K562 (cell line): ENCODE measurements around the gene TMEM43. TPM values are rescaled to one million over a fixed set of nuclear protein-coding genes. Genes with fewer than 3 reads are reported as not detected.

Experiments used
- ADNP ChIP-seq: fragments of 200-800 bp; sonication (Bioruptor generic); IDR thresholded peaks from 2 replicates; pipeline ENCODE4 v1.6.1; 2016; ENCODE audit warnings: missing genetic modification characterization, missing compliant biosample characterization
- ARNT ChIP-seq, 2 experiments: fragments of 450-650 bp; IDR thresholded peaks; 2 replicates each; pipeline ENCODE4 v1.6.1; 2016; ENCODE audit warnings: mild to moderate bottlenecking in 1 of 2
- CCAR2 ChIP-seq: fragments of 200-400 bp; formaldehyde crosslinking; IDR thresholded peaks from 2 replicates; pipeline ENCODE4 v1.6.1; 2017; ENCODE audit warnings: mild to moderate bottlenecking, low read depth, low read length
- CREM ChIP-seq: IDR thresholded peaks from 2 replicates; pipeline ENCODE4 v1.6.1; 2014; ENCODE audit warnings: antibody characterized with exemption, low read depth
- E2F3 ChIP-seq: fragments of 250-450 bp; sonication (Bioruptor Pico); IDR thresholded peaks from 2 replicates; pipeline ENCODE4 v1.4.0; 2020; ENCODE audit warnings: mild to moderate bottlenecking
- ELK1 ChIP-seq: sonication (generic); formaldehyde crosslinking; IDR thresholded peaks from 2 replicates; pipeline ENCODE4 v1.8.1; 2022; ENCODE audit warnings: missing genetic modification reagents
- ETV1 ChIP-seq: fragments of 450-650 bp; conservative IDR thresholded peaks from 2 replicates; pipeline ENCODE4 v1.6.1; 2016; ENCODE audit warnings: missing genetic modification characterization, control low read depth, low read depth, missing compliant biosample characterization
- HCFC1 ChIP-seq: IDR thresholded peaks from 2 replicates; pipeline ENCODE4 v1.6.1; 2012; ENCODE audit warnings: low read depth, low read length, improper control_type of control experiment
- HDAC1 ChIP-seq, 2 experiments: fragments of 450-650 bp; IDR thresholded peaks; 2 replicates each; pipeline ENCODE4 v1.6.1; 2016 to 2017; ENCODE audit warnings: inconsistent platforms in 1 of 2, mild to moderate bottlenecking in 1 of 2, moderate library complexity in 1 of 2
- KHSRP ChIP-seq: fragments of 450-650 bp; IDR thresholded peaks from 2 replicates; pipeline ENCODE4 v1.6.1; 2017
- MCM5 ChIP-seq: fragments of 450-650 bp; IDR thresholded peaks from 2 replicates; pipeline ENCODE4 v1.6.1; 2016; ENCODE audit warnings: low read depth
- POLR2B ChIP-seq: fragments of 450-650 bp; IDR thresholded peaks from 2 replicates; pipeline ENCODE4 v1.6.1; 2018; ENCODE audit warnings: low read depth; ENCODE audit not compliant: partially characterized antibody
- REST ChIP-seq, 2 experiments: fragments of 450-650 bp; formaldehyde crosslinking in 1 of 2; IDR thresholded peaks; 2 replicates each; pipeline versions ENCODE4 v1.4.0 to v1.6.1; 2014 to 2020; ENCODE audit warnings: mild to moderate bottlenecking in 2 of 2, borderline replicate concordance in 1 of 2, low read depth in 1 of 2
- RNF219 ChIP-seq: fragments of 250-450 bp; sonication (Bioruptor Pico); IDR thresholded peaks from 2 replicates; pipeline ENCODE4 v1.5.0; 2022; ENCODE audit warnings: mild to moderate bottlenecking
- SRF ChIP-seq, 2 experiments: fragments of 250-450, 450-650 bp in 1 of 2; sonication (Bioruptor Pico) in 1 of 2; sonication (generic) in 1 of 2; formaldehyde crosslinking; IDR thresholded peaks; 2 replicates each; pipeline versions ENCODE4 v1.5.0 to v1.5.1; 2020 to 2022; ENCODE audit warnings: mild to moderate bottlenecking in 1 of 2, missing genetic modification reagents in 1 of 2
- ZNF165 ChIP-seq: fragments of 250-450 bp; sonication (Bioruptor Pico); IDR thresholded peaks from 2 replicates; pipeline ENCODE4 v1.4.0; 2020; ENCODE audit warnings: borderline replicate concordance
- ZNF274 ChIP-seq: IDR thresholded peaks from 2 replicates; pipeline ENCODE4 v1.6.1; 2011; ENCODE audit warnings: low read depth, mild to moderate bottlenecking, low read length, moderate library complexity, borderline replicate concordance
- ZNF444 ChIP-seq: fragments of 250-450 bp; sonication (Bioruptor Pico); IDR thresholded peaks from 2 replicates; pipeline ENCODE4 v1.4.0; 2020; ENCODE audit warnings: mild to moderate bottlenecking, moderate library complexity
- ZNF57 ChIP-seq: fragments of 450-650 bp; formaldehyde crosslinking; IDR thresholded peaks from 2 replicates; pipeline ENCODE4 v1.4.0; 2020; ENCODE audit warnings: mild to moderate bottlenecking, moderate library complexity
- polyA plus RNA-seq, 8 experiments: library from polyadenylated mRNA; depleted of rRNA in 4 of 8; stranded (reverse) in 5 of 8; unstranded in 3 of 8; fragments of >200 nt; fragmentation: Nextera tagmentation in 2 of 8; fragmentation: Illumina TruSeq in 1 of 8; extraction: Ambion mirVana in 2 of 8; extraction: Trizol in 1 of 8; gene quantifications; 2 replicates each; pipeline versions ENCODE4 v1.2.1 to v1.2.3, GENCODE V29; 2011 to 2014; ENCODE audit warnings: inconsistent platforms in 1 of 8, missing spikeins in 1 of 8
- total RNA-seq, 7 experiments: library from RNA; depleted of rRNA in 6 of 7; stranded (reverse); fragments of >200 nt in 6 of 7; fragmentation: Illumina TruSeq in 2 of 7; extraction: Trizol in 2 of 7; gene quantifications; 2 replicates each; pipeline versions ENCODE4 v1.2.1 to v1.2.3, GENCODE V29; 2011 to 2021; ENCODE audit warnings: low replicate concordance in 1 of 7

TMEM43 gene
- total and polyA plus RNA-seq, 9 of the 15 experiments (the other 6 are each of a cell fraction or from before 2014, with no cell fraction given), result 16.7 to 46.1 (median 35.7) TPM

- no peak for TF ChIP-seq ZNF274
- TF ChIP-seq HCFC1, result peak; percentile 100
- TF ChIP-seq KHSRP, result no peak
- TF ChIP-seq REST (IDR thresholded peaks at IDR 0.05; ENCODE audit: borderline replicate concordance), result no peak
- peak; percentile 84 for TF ChIP-seq REST (CRISPR knock-in tag; IDR thresholded peaks at IDR 0.05; ENCODE audit: low read depth)
- no peak for TF ChIP-seq ARNT (IDR thresholded peaks at IDR 0.05)
- TF ChIP-seq ZNF444 (CRISPR knock-in tag), result no peak
- TF ChIP-seq E2F3 (CRISPR knock-in tag), result peak; percentile 80; the same call in 1 of the 2 replicates
- no peak for TF ChIP-seq HDAC1 (IDR thresholded peaks at IDR 0.05)
- peak; percentile 56; the same call in 1 of the 2 replicates for TF ChIP-seq ZNF57
- no peak for TF ChIP-seq ZNF165 (CRISPR knock-in tag)
- TF ChIP-seq ELK1 (CRISPR knock-in tag), result no peak
- no peak for TF ChIP-seq ETV1 (tag)
- no peak for TF ChIP-seq ADNP (tag)
- peak; percentile 93 for TF ChIP-seq CREM
- peak; percentile 97 for TF ChIP-seq POLR2B
- TF ChIP-seq CCAR2, result no peak
- no peak for TF ChIP-seq SRF (CRISPR knock-in tag; IDR thresholded peaks at IDR 0.05)
- TF ChIP-seq RNF219 (CRISPR knock-in tag), result no peak
- TF ChIP-seq MCM5, result no peak
These were observed at the start of gene TMEM43, which contains the start of gene CHCHD4 (continued) for GRCh38 chr3:14124615-14125192.
